GM23338 (cell line): ENCODE measurements around the gene NR1H3. TPM values are rescaled to one million over a fixed set of nuclear protein-coding genes. Genes with fewer than 3 reads are reported as not detected.

Source experiments
- ATAC-seq: fragments of 200-7000 bp; cut with Tn5 transposase; 3 replicates; pipeline ENCODE4 v1.9.1; 2020
- DNase-seq: peaks from one replicate; pipeline ENCODE4 v3.0.0-alpha.2; 2015; ENCODE audit warnings: low spot score
- H2AFZ ChIP-seq: fragments of 200-600 bp; sonication (generic); 2 replicates; pipeline ENCODE4 v1.8.0; 2016; ENCODE audit warnings: antibody characterized with exemption, mild to moderate bottlenecking, moderate library complexity
- H3F3A ChIP-seq: fragments of 200-600 bp; sonication (generic); replicated peaks from 2 replicates; pipeline ENCODE4 v1.8.0; 2017; ENCODE audit warnings: antibody characterized with exemption, mixed run types, low read depth
- H3K27ac ChIP-seq: fragments of 200-600 bp; sonication (generic); 2 replicates; pipeline ENCODE4 v1.6.1; 2016; ENCODE audit warnings: low read depth
- H3K27me3 ChIP-seq: fragments of 200-600 bp; sonication (generic); 2 replicates; pipeline ENCODE4 v1.8.0; 2016; ENCODE audit warnings: mild to moderate bottlenecking, mixed run types, moderate library complexity; ENCODE audit not compliant: insufficient read depth
- H3K36me3 ChIP-seq: fragments of 200-600 bp; sonication (generic); 2 replicates; pipeline ENCODE4 v1.8.0; 2016; ENCODE audit warnings: mild to moderate bottlenecking; ENCODE audit not compliant: insufficient read depth
- H3K4me1 ChIP-seq: fragments of 200-600 bp; sonication (generic); 2 replicates; pipeline ENCODE4 v1.8.0; 2016; ENCODE audit warnings: mild to moderate bottlenecking, moderate library complexity; ENCODE audit not compliant: insufficient read depth
- H3K4me2 ChIP-seq: fragments of 200-600 bp; sonication (generic); 2 replicates; pipeline ENCODE4 v1.7.1; 2017; ENCODE audit warnings: mixed run types
- H3K4me3 ChIP-seq: fragments of 200-600 bp; sonication (generic); 2 replicates; pipeline ENCODE4 v1.6.1; 2016; ENCODE audit warnings: mixed run types
- H3K79me2 ChIP-seq: fragments of 200-600 bp; sonication (generic); replicated peaks from 2 replicates; pipeline ENCODE4 v1.8.0; 2017; ENCODE audit warnings: mild to moderate bottlenecking; ENCODE audit not compliant: insufficient read depth
- H3K9me2 ChIP-seq: fragments of 200-600 bp; sonication (generic); 2 replicates; pipeline ENCODE4 v1.8.0; 2017; ENCODE audit not compliant: insufficient read depth
- H4K20me1 ChIP-seq: fragments of 200-600 bp; sonication (generic); replicated peaks from 2 replicates; pipeline ENCODE4 v1.8.0; 2017; ENCODE audit warnings: mild to moderate bottlenecking; ENCODE audit not compliant: insufficient read depth
- H3K27ac Mint-ChIP-seq: 2 replicates; pipeline ENCODE4 v1.8.0; 2020; ENCODE audit warnings: inconsistent platforms, mild to moderate bottlenecking, moderate library complexity, mixed read lengths
- H3K27me3 Mint-ChIP-seq: 3 replicates; pipeline ENCODE4 v1.8.0; 2022; ENCODE audit warnings: low read depth, mild to moderate bottlenecking, moderate library complexity, mixed read lengths, inconsistent platforms; ENCODE audit not compliant: insufficient read depth, poor library complexity
- H3K36me3 Mint-ChIP-seq: 3 replicates; pipeline ENCODE4 v1.8.0; 2021; ENCODE audit warnings: low read depth, mild to moderate bottlenecking, inconsistent platforms, moderate library complexity, mixed read lengths
- H3K4me1 Mint-ChIP-seq: 3 replicates; pipeline ENCODE4 v1.8.0; 2020; ENCODE audit warnings: mild to moderate bottlenecking, inconsistent platforms, mixed read lengths
- H3K4me3 Mint-ChIP-seq: 3 replicates; pipeline ENCODE4 v1.8.0; 2021; ENCODE audit warnings: moderate library complexity, mild to moderate bottlenecking, inconsistent platforms, mixed read lengths
- H3K9me3 Mint-ChIP-seq: 3 replicates; pipeline ENCODE4 v1.8.0; 2020; ENCODE audit warnings: moderate library complexity, mild to moderate bottlenecking, inconsistent platforms, mixed read lengths
- CREB1 ChIP-seq: fragments of 250-450 bp; sonication (Bioruptor Pico); IDR thresholded peaks from 2 replicates; pipeline ENCODE4 v1.5.0; 2020; ENCODE audit warnings: low read depth, mild to moderate bottlenecking, moderate library complexity
- EZH2 ChIP-seq: fragments of 200-600 bp; sonication (generic); IDR thresholded peaks from one replicate; pipeline ENCODE4 v1.8.0; 2017; ENCODE audit warnings: antibody characterized with exemption, mild to moderate bottlenecking, low read depth; ENCODE audit not compliant: unreplicated experiment
- EZH2phosphoT487 ChIP-seq: fragments of 200-600 bp; sonication (generic); IDR thresholded peaks from one replicate; pipeline ENCODE4 v1.8.1; 2018; ENCODE audit warnings: antibody characterized with exemption; ENCODE audit not compliant: unreplicated experiment
- NANOG ChIP-seq: IDR thresholded peaks from 2 replicates; pipeline ENCODE4 v1.6.1; 2016; ENCODE audit warnings: antibody characterized with exemption, borderline replicate concordance
- POLR2AphosphoS5 ChIP-seq: IDR thresholded peaks from 2 replicates; pipeline ENCODE4 v1.6.1; 2016; ENCODE audit warnings: antibody characterized with exemption, low read depth
- STAT1 ChIP-seq: IDR thresholded peaks from one replicate; pipeline ENCODE4 v1.6.1; 2016; ENCODE audit warnings: antibody characterized with exemption; ENCODE audit not compliant: unreplicated experiment
- ZNF114 ChIP-seq: fragments of 250-450 bp; sonication (Bioruptor Pico); IDR thresholded peaks from 2 replicates; pipeline ENCODE4 v1.5.0; 2020; ENCODE audit warnings: mild to moderate bottlenecking, moderate library complexity
- ZNF331 ChIP-seq: fragments of 250-450 bp; sonication (Bioruptor Pico); IDR thresholded peaks from 2 replicates; pipeline ENCODE4 v1.5.0; 2020; ENCODE audit warnings: low read depth, mild to moderate bottlenecking, moderate library complexity
- ZNF462 ChIP-seq: fragments of 250-450 bp; sonication (Bioruptor Pico); IDR thresholded peaks from 2 replicates; pipeline ENCODE4 v1.5.0; 2020; ENCODE audit warnings: mild to moderate bottlenecking, moderate library complexity
- polyA plus RNA-seq: library from polyadenylated mRNA; unstranded; fragments of >200 nt; fragmentation: Nextera tagmentation; extraction: Ambion mirVana; gene quantifications from 2 replicates; pipeline ENCODE4 v1.2.1, GENCODE V29; 2016
- total RNA-seq: library from RNA; depleted of rRNA; stranded (reverse); fragments of >200 nt; shearing (Covaris generic); gene quantifications from 2 replicates; pipeline ENCODE4 v1.2.3, GENCODE V29; 2014
- TF ChIP-seq, protein P1 (sequence below): IDR thresholded peaks from one replicate; pipeline ENCODE4 v1.6.1; 2018; ENCODE audit warnings: antibody characterized with exemption; ENCODE audit not compliant: unreplicated experiment

The NR1H3 gene
- total and polyA plus RNA-seq, 2 experiments from 2014 or later, result 16.5 to 23.7 TPM

DNA sequence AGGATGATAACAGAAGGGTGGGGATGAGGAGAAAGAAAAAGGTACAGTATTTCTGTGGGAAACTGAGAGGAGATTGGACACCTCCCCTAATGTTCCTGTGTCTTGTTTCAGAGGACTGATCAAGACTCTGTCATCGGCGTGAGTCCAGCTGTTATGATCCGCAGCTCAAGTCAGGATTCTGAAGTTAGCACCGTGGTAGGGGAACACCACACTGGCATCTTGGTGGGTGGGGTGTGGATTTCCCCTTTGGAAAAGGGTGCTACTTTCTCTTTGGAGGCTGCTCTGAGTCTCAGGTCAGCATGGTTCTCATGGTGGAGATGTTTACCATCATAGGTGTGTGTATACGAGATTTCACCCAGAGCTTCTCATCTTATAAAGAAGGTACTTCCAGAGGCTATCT lies 37.6 kb downstream of the NR1H3 start (continued):
- TF ChIP-seq, protein P1, sequence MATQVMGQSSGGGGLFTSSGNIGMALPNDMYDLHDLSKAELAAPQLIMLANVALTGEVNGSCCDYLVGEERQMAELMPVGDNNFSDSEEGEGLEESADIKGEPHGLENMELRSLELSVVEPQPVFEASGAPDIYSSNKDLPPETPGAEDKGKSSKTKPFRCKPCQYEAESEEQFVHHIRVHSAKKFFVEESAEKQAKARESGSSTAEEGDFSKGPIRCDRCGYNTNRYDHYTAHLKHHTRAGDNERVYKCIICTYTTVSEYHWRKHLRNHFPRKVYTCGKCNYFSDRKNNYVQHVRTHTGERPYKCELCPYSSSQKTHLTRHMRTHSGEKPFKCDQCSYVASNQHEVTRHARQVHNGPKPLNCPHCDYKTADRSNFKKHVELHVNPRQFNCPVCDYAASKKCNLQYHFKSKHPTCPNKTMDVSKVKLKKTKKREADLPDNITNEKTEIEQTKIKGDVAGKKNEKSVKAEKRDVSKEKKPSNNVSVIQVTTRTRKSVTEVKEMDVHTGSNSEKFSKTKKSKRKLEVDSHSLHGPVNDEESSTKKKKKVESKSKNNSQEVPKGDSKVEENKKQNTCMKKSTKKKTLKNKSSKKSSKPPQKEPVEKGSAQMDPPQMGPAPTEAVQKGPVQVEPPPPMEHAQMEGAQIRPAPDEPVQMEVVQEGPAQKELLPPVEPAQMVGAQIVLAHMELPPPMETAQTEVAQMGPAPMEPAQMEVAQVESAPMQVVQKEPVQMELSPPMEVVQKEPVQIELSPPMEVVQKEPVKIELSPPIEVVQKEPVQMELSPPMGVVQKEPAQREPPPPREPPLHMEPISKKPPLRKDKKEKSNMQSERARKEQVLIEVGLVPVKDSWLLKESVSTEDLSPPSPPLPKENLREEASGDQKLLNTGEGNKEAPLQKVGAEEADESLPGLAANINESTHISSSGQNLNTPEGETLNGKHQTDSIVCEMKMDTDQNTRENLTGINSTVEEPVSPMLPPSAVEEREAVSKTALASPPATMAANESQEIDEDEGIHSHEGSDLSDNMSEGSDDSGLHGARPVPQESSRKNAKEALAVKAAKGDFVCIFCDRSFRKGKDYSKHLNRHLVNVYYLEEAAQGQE, result no peak
- TF ChIP-seq EZH2phosphoT487, result no peak

- H3K36me3 ChIP-seq, result peaks cover 26% of the 10 kb centered on the region
- H3K4me1 Mint-ChIP-seq, result no peaks in the 10 kb centered on the region
- no peak overlapping the region for H3K27ac Mint-ChIP-seq
- TF ChIP-seq POLR2AphosphoS5 (no peak), ZNF462 (CRISPR knock-in tag) (no peak), EZH2 (no peak), ZNF331 (CRISPR knock-in tag) (no peak), EZH2phosphoT487 (no peak), CREB1 (CRISPR knock-in tag) (no peak), ZNF114 (CRISPR knock-in tag) (no peak), STAT1 (no peak), NANOG (no peak)
- TF ChIP-seq, protein P1, result no peak
These were observed 38.2 kb downstream of the NR1H3 start for GRCh38 chr11:47296045-47296444.

More at GRCh38 chr11:47296045-47296444, 38.2 kb downstream of the NR1H3 start:
- Histone ChIP-seq H4K20me1 (no peaks in the 10 kb centered on the region; the same call in 1 of the 2 replicates), H2AFZ (no peak overlapping the region), H3K79me2 (no peaks in the 10 kb centered on the region), H3K9me2 (no peaks in the 10 kb centered on the region), H3K4me1 (no peaks in the 10 kb centered on the region), H3K4me2 (no peak overlapping the region), H3K27ac (no peak overlapping the region), H3F3A (no peaks in the 10 kb centered on the region), H3K27me3 (no peaks in the 10 kb centered on the region), H3K4me3 (no peak overlapping the region)
- no peaks in the 10 kb centered on the region for H3K9me3 Mint-ChIP-seq
- peaks cover 2% of the 10 kb centered on the region for H3K27me3 Mint-ChIP-seq
- DNase-seq, result no peak
- ATAC-seq, result no peak
- no peak overlapping the region for H3K4me3 Mint-ChIP-seq
- H3K36me3 Mint-ChIP-seq, result peaks cover 75% of the 10 kb centered on the region
